Esophagus squamous epithelium (tissue), 5 donors: ENCODE results near the gene AK1. TPM values are rescaled to one million over a fixed set of nuclear protein-coding genes. Genes with fewer than 3 reads are reported as not detected.

Experiments used
- DNase-seq: peaks from one replicate; lab custom pipeline; 2025; lab: John Stamatoyannopoulos, UW
- H3K27ac ChIP-seq, 4 donors: fragments of 200-600 bp; sonication (generic); one replicate each; pipeline ENCODE4 v1.5.1; 2016 to 2019; ENCODE audit warnings: mild to moderate bottlenecking in 1 of 4
- H3K27me3 ChIP-seq, 4 donors: fragments of 200-600 bp; sonication (generic); 1 replicate in 3 of 4; 2 replicates in 1 of 4; pipeline versions ENCODE4 v1.5.1 to v1.6.0; 2017 to 2021; ENCODE audit warnings: antibody characterized with exemption in 1 of 4
- H3K36me3 ChIP-seq, 3 donors: fragments of 200-600 bp; sonication (generic); one replicate each; pipeline ENCODE4 v1.5.1; 2016 to 2019
- H3K4me1 ChIP-seq, 3 donors: fragments of 200-600 bp; sonication (generic); one replicate each; pipeline ENCODE4 v1.5.1; 2017 to 2019
- H3K4me3 ChIP-seq, 4 donors: fragments of 200-600 bp; sonication (generic); 1 replicate in 3 of 4; 2 replicates in 1 of 4; pipeline ENCODE4 v1.5.1; 2016 to 2019; ENCODE audit warnings: mild to moderate bottlenecking in 2 of 4, moderate library complexity in 1 of 4
- H3K9me3 ChIP-seq, 3 donors: fragments of 200-600 bp; sonication (generic); one replicate each; pipeline ENCODE4 v1.5.1; 2016 to 2019
- CTCF ChIP-seq, 6 experiments: fragments of 450-650 bp in 4 of 6; fragments of 200-600 bp in 2 of 6; sonication (generic) in 2 of 6; IDR thresholded peaks; one replicate each; pipeline ENCODE4 v1.5.1; 2016 to 2019; ENCODE audit warnings: antibody characterized with exemption in 6 of 6, mild to moderate bottlenecking in 4 of 6, moderate library complexity in 4 of 6
- POLR2A ChIP-seq, 4 donors: fragments of 450-650 bp; IDR thresholded peaks; one replicate each; pipeline ENCODE4 v1.6.1; 2017; ENCODE audit warnings: antibody characterized with exemption in 4 of 4, mild to moderate bottlenecking in 4 of 4, moderate library complexity in 3 of 4
- WGBS, 2 donors: methylation state at CpG; one replicate each; pipeline ENCODE4 v1.1.5; 2018; 5-methylcytosine and 5-hydroxymethylcytosine counted together
- intact Hi-C: fragments of 100-400 bp; cut with DNase I; formaldehyde crosslinking; loops from one replicate; pipeline ENCODE4 v1.15.0; 2022
- total RNA-seq, 4 donors: library from RNA; depleted of rRNA; stranded (reverse); fragments of >200 nt; gene quantifications; one replicate each; pipeline ENCODE4 v1.1.0, GENCODE V29; 2016
- donor health status: DM: yes; HTN: yes; CAD: no.

Gene AK1
- total RNA-seq, 4 donors from 2014 or later, result 11.1 to 36.1 (median 26.8) TPM

- peak overlapping the region; percentile 89 to 98 (median 94) for H3K27ac ChIP-seq
- TF ChIP-seq POLR2A (IDR thresholded peaks at IDR 0.05) (no peak), CTCF (IDR thresholded peaks at IDR 0.05) (no peak)
- 53 to 54% methylated on average over 2 to 4 of the region's 19 CpGs for WGBS, 2 donors
- no peak for DNase-seq
- H3K4me3 ChIP-seq, result peak overlapping the region in 3 of 4 donors; percentile 19 to 98 (median 90)
- H3K36me3 ChIP-seq, result peaks cover 25 to 47% (median 29%) of the 10 kb centered on the region in 3 donors
- H3K4me1 ChIP-seq, result peaks cover 7 to 65% (median 38%) of the 10 kb centered on the region in 3 donors
- intact Hi-C loops, result no loop called here
- no peaks in the 10 kb centered on the region for H3K27me3 ChIP-seq
- peaks cover 0 to 29% (median 10%) of the 10 kb centered on the region in 3 donors for H3K9me3 ChIP-seq
These were observed 19.8 kb upstream of the AK1 start for GRCh38 chr9:127897193-127897692.

- Histone ChIP-seq H3K27ac (peak overlapping the region; percentile 89 to 98 (median 94)), H3K36me3 (peaks cover 26 to 54% (median 29%) of the 10 kb centered on the region in 3 donors), H3K27me3 (no peaks in the 10 kb centered on the region), H3K4me1 (peaks cover 7 to 58% (median 38%) of the 10 kb centered on the region in 3 donors), H3K9me3 (peaks cover 0 to 29% (median 10%) of the 10 kb centered on the region in 3 donors), H3K4me3 (peak overlapping the region in 3 of 4 donors; percentile 19 to 98 (median 90))
- 65 to 67% methylated on average over 7 to 8 of the region's 16 CpGs for WGBS, 2 donors
- no peak for DNase-seq
- intact Hi-C loops, result no loop called here
- TF ChIP-seq POLR2A (IDR thresholded peaks at IDR 0.05), result no peak
- no peak for TF ChIP-seq CTCF (IDR thresholded peaks at IDR 0.05)
These were observed 19.1 kb upstream of the AK1 start for GRCh38 chr9:127896395-127897192.

GRCh38 chr9:127895811-127896210, 18.3 kb upstream of the AK1 start:
- TF ChIP-seq POLR2A (IDR thresholded peaks at IDR 0.05) (no peak), CTCF (IDR thresholded peaks at IDR 0.05) (no peak)
- 91 to 96% methylated on average over 2 to 6 of the region's 8 CpGs for WGBS, 2 donors
- Histone ChIP-seq H3K27me3 (no peaks in the 10 kb centered on the region), H3K4me3 (no peak overlapping the region), H3K27ac (peak overlapping the region in 1 of 4 donors; percentile 97), H3K9me3 (peaks cover 0 to 29% (median 10%) of the 10 kb centered on the region in 3 donors), H3K36me3 (peaks cover 29 to 62% (median 31%) of the 10 kb centered on the region in 3 donors), H3K4me1 (peaks cover 7 to 50% (median 31%) of the 10 kb centered on the region in 3 donors)
- intact Hi-C loops, result no loop called here
- no peak for DNase-seq

GRCh38 chr9:127893392-127893791, 15.9 kb upstream of the AK1 start:
- H3K27ac ChIP-seq, result no peak overlapping the region
- no peak for DNase-seq
- TF ChIP-seq POLR2A (IDR thresholded peaks at IDR 0.05) (no peak), CTCF (IDR thresholded peaks at IDR 0.05) (no peak)
- intact Hi-C loops, result no loop called here
- peaks cover 40 to 86% (median 40%) of the 10 kb centered on the region in 3 donors for H3K36me3 ChIP-seq
- 94 to 97% methylated on average over 4 of the region's 4 CpGs for WGBS, 2 donors
- peaks cover 0 to 29% (median 10%) of the 10 kb centered on the region in 3 donors for H3K9me3 ChIP-seq
- H3K27me3 ChIP-seq, result no peaks in the 10 kb centered on the region
- H3K4me3 ChIP-seq, result no peak overlapping the region
- peaks cover 7 to 32% (median 19%) of the 10 kb centered on the region in 3 donors for H3K4me1 ChIP-seq

DNA sequence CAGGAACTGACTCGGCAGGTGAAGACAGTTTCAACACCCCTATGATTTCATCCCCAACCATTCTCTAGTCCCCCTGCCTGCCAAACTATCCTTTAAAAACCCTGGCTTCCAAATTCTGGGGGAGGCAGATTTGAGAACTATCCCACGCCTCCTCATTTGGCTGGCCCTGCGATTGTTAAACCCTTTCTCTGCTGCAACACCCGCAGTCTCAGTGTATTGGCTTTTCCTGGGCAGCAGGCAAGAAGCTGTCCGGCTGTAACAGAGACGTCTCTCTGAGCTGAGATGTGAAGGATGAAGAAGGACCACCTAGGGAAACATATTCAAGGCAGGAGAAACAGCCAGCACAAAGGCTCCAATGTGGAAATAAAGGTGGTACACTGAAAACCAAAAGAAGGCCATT, 15.4 kb upstream of the AK1 start:
- intact Hi-C loops, result no loop called here
- Histone ChIP-seq H3K36me3 (peaks cover 42 to 91% (median 42%) of the 10 kb centered on the region in 3 donors), H3K4me3 (no peak overlapping the region), H3K4me1 (peaks cover 7 to 26% (median 14%) of the 10 kb centered on the region in 3 donors), H3K9me3 (peaks cover 0 to 29% (median 10%) of the 10 kb centered on the region in 3 donors), H3K27ac (no peak overlapping the region), H3K27me3 (no peaks in the 10 kb centered on the region)
- TF ChIP-seq CTCF (IDR thresholded peaks at IDR 0.05) (no peak), POLR2A (IDR thresholded peaks at IDR 0.05) (no peak)
- DNase-seq, result no peak
- 91 to 92% methylated on average over 4 to 6 of the region's 6 CpGs for WGBS, 2 donors
